HS-27A (cell line): Measurements from ENCODE around the gene KRTAP9-2.
"Not testable (repeated sequence)": the region's sequence is repeated elsewhere in the genome, so short reads cannot be mapped to it uniquely, and the experiment has no call there.

Source experiments
- DNase-seq: peaks from one replicate; pipeline ENCODE4 v3.0.0-alpha.2; 2012; ENCODE audit warnings: low read depth, missing footprints

KRTAP9-2 gene

GRCh38 chr17:41226598-41227095, at the start of gene KRTAP9-2:
KRTAP9-2 (plus strand) TSS chr17:41226648; CDS start chr17:41226655, 7 bp downstream.
- DNase-seq, result not testable (repeated sequence)

- no peak for DNase-seq
These were observed 49.6 kb upstream of the KRTAP9-2 start for GRCh38 chr17:41176744-41177387.

- no peak for DNase-seq
These were observed 48.6 kb upstream of the KRTAP9-2 start, which contains the start of gene KRTAP4-2 for GRCh38 chr17:41177727-41178271. KRTAP4-2 (minus strand) TSS chr17:41178221; CDS start chr17:41178164, 57 bp downstream.

GRCh38 chr17:41178341-41178740, 48.1 kb upstream of the KRTAP9-2 start:
- DNase-seq, result no peak

GRCh38 chr17:41178843-41179616, 47.4 kb upstream of the KRTAP9-2 start:
- no peak for DNase-seq

GRCh38 chr17:41184480-41184961, 41.9 kb upstream of the KRTAP9-2 start, which contains the start of gene KRTAP4-1:
KRTAP4-1 (minus strand) TSS chr17:41184911; CDS start chr17:41184854, 57 bp downstream.
- no peak for DNase-seq

- DNase-seq, result no peak
These were observed 41.4 kb upstream of the KRTAP9-2 start for GRCh38 chr17:41185001-41185400.

GRCh38 chr17:41186872-41187271, 39.6 kb upstream of the KRTAP9-2 start:
- DNase-seq, result no peak

- DNase-seq, result not testable (repeated sequence)
These were observed 36.6 kb upstream of the KRTAP9-2 start, which contains the start of gene KRTAP9-1 for GRCh38 chr17:41189837-41190318. KRTAP9-1 (plus strand) TSS chr17:41189887; CDS start chr17:41189887, 0 bp downstream.

- DNase-seq, result no peak
These were observed 36.1 kb upstream of the KRTAP9-2 start for GRCh38 chr17:41190328-41190727.

GRCh38 chr17:41196068-41196467, 30.4 kb upstream of the KRTAP9-2 start:
- no peak for DNase-seq

GRCh38 chr17:41199421-41200078, 26.9 kb upstream of the KRTAP9-2 start:
- DNase-seq, result no peak

GRCh38 chr17:41211845-41212466, 14.5 kb upstream of the KRTAP9-2 start:
- DNase-seq, result no peak

- no peak for DNase-seq
These were observed 13.8 kb upstream of the KRTAP9-2 start for GRCh38 chr17:41212524-41213169.

GRCh38 chr17:41215681-41216080, 10.8 kb upstream of the KRTAP9-2 start:
- DNase-seq, result no peak

GRCh38 chr17:41223821-41224220, 2.6 kb upstream of the KRTAP9-2 start:
- no peak for DNase-seq

- no peak for DNase-seq
These were observed 397 bp upstream of the KRTAP9-2 start for GRCh38 chr17:41226051-41226450.

GRCh38 chr17:41230094-41230493, 3.6 kb downstream of the KRTAP9-2 start:
- no peak for DNase-seq

GRCh38 chr17:41231731-41232130, 5.3 kb downstream of the KRTAP9-2 start:
- DNase-seq, result no peak

- DNase-seq, result not testable (repeated sequence)
These were observed 6.1 kb downstream of the KRTAP9-2 start, which contains the start of gene KRTAP9-3 for GRCh38 chr17:41232399-41233105. KRTAP9-3 (plus strand) TSS chr17:41232449; CDS start chr17:41232502, 53 bp downstream.
